Gastrocnemius medialis (tissue), 4 donors: Measurements from ENCODE around the gene ZBTB46.

Source experiments
- CTCF ChIP-seq, 5 experiments: fragments of 450-650 bp in 3 of 5; fragments of 200-600 bp in 2 of 5; sonication (generic) in 2 of 5; IDR thresholded peaks in 4 of 5; conservative IDR thresholded peaks in 1 of 5; 1 replicate in 4 of 5; 2 replicates in 1 of 5; pipeline ENCODE4 v1.5.1; 2016 to 2019; ENCODE audit warnings: antibody characterized with exemption in 5 of 5, mild to moderate bottlenecking in 3 of 5, moderate library complexity in 3 of 5
- POLR2A ChIP-seq, 2 donors: fragments of 450-650 bp; IDR thresholded peaks; one replicate each; pipeline ENCODE4 v1.6.1; 2017; ENCODE audit warnings: antibody characterized with exemption in 2 of 2, mild to moderate bottlenecking in 2 of 2, moderate library complexity in 2 of 2

- TF ChIP-seq CTCF (IDR thresholded peaks at IDR 0.05 in 4 of 5, conservative IDR thresholded peaks at IDR 0.05 in 1 of 5) (peak in 1 of 5 experiments; percentile 11), POLR2A (IDR thresholded peaks at IDR 0.05) (no peak)
These were observed 15.2 kb upstream of the ZBTB46 start for GRCh38 chr20:63846128-63846771.
